GM19328 (cell line): Measurements from ENCODE around the gene ARMC9.
A peak's percentile ranks its signal among the peaks of the same experiment; 100 is the strongest.

Experiments
- ATAC-seq: cut with Tn5 transposase; IDR thresholded peaks from one replicate; pipeline ENCODE4 v1.9.1; 2021; ENCODE audit warnings: mild to moderate bottlenecking, moderate library complexity; ENCODE audit not compliant: unreplicated experiment

The ARMC9 gene

DNA sequence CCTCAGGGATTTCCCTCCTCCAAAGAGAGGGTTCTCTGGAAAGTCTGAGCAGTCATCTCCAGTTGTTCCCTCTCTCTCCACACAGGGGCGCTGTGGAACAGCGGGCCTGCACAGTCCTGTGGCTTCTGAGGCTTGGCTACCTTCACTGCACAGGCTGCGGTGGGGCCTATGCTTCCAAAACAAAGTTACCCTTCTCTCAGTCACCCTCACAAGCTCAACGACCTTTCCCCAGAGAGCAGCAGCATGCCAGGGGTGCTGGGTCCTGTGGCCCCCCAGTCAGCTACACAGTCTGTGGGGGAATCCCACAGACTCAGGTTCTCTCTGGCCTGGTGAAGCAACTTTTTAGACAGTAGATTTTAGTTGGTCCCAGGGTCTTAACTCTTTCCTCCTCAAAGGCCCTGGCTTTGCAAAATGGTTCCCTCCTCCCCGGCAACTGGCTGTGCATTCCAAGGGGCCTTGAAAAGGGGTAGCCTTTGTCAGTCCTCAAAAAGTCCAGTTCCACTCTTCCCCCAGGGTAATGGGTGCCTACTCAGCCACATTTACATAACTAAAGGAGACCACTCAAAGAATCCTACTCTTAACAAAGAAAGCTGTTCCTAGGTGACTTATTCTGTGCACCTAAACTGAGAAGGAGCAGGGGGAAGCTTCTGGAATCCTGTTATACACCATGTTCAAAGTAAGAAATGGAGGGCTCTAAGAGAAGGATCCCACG, 212.0 kb downstream of the ARMC9 start:
- ATAC-seq, result no peak

DNA sequence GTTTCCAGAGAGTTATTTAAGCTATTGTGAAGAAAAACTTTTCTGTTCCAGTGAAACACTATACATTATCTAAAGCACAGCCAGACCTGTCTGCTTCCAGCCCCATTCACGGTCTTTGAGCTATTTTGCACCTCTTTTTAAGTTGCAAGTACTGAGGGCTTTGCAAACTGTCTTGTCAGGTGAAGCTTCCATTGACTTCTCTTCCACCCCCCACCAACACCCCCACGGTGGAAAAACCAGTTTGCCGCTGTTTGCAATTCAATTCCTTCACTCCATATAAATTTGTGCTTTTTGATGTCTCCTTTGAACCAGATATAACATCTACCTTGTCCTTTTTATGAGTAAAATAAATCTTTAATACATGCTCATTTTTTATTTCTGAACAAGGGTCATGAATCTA, 212.8 kb downstream of the ARMC9 start:
- no peak for ATAC-seq

GRCh38 chr2:231411831-231412617, 213.6 kb downstream of the ARMC9 start:
- peak; percentile 97 for ATAC-seq

DNA sequence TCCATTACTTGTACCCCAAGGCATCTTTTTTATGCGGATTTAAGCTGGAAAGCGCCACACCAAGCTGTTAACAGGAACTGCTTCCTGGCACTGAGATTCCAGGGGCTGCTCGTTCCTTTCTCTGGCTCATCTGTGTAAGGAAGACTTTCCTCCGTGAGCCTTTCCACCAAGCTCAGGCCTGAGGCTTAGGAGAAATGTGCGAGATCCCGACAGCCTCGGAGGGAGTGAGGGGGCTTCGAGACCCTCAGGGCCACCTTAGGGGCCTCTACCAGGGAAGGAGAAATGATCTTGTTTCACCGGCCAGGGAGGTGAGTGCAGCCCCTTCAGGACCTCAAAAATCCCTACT, 214.2 kb downstream of the ARMC9 start:
- ATAC-seq, result no peak

DNA sequence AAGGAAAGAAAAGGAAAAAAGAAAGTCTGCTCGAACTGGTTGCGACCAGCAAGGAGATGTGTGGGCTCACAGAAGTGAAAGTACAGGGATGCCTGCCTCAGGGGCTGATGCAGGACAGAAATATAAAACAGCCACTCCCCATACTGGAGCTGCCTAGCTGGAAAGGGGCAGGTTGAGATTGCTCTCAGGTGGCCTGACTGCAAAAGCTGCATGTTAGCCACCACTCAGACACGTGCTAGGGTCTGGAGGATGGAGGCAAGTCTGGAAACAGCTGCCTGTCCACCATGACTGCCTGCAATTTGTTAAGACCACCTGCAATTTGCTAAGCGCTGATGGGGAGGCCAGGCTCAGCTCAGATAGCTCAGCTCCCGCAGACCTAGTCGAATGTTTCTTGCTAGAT, 215.0 kb downstream of the ARMC9 start:
- ATAC-seq, result no peak

DNA sequence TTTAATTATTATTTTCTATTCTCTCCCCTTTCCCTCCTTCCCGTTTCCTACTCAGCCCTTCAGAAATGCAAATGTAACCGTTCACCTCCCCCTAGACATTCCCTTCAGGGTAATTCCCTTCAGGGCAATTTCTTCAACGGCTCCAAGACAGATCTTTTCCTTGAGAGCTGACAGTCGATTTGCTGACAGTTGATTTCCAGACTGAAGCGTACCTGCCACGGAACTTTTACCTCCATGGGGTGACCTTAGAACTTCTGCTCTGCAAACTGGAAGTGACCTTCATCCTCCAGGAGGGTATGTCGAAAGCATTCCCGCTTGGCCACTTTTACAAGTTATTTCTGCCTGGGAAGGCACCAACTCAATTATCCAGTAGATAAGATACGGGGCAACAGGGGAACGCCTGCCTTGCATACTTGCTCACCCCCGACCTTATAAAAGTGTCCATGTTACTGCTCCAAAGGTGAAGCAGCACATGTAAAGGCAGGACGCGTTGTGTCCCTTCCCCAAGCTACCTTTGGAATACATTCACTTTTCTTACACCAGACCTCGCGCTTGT, 215.6 kb downstream of the ARMC9 start:
- ATAC-seq, result no peak

- no peak for ATAC-seq
These were observed 216.6 kb downstream of the ARMC9 start for GRCh38 chr2:231415029-231415428.

- ATAC-seq, result no peak
These were observed 220.6 kb downstream of the ARMC9 start for GRCh38 chr2:231418820-231419640.

GRCh38 chr2:231421051-231421580, 222.7 kb downstream of the ARMC9 start:
- no peak for ATAC-seq

DNA sequence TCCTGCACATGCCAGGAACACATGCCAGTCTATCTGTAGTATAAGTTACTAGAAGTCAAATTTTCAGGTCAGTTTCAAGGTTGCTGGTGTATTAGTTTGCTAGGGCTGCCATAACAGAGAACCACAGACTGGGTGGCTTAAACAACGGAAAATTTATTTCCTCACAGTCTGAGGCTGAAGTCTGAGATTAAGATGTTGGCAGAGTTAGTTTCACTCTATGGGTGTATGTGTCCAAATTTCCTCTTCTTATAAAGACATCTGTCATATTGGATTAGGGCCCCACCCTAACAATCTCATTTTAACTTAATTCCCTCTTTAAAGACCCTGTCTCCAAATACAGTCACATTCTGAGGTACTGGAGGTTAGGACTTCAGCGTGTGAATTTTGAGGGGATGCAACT, 223.6 kb downstream of the ARMC9 start:
- no peak for ATAC-seq

GRCh38 chr2:231423176-231423575, 224.7 kb downstream of the ARMC9 start:
- no peak for ATAC-seq
